Neural progenitor cell (in vitro differentiated cells): ENCODE results near the gene C12orf76.

Experiments
- EZH2 ChIP-seq: fragments of 200-600 bp; sonication (generic); IDR thresholded peaks from 2 replicates; pipeline ENCODE4 v1.6.1; 2017; ENCODE audit warnings: antibody characterized with exemption, mild to moderate bottlenecking, moderate library complexity
- EZH2phosphoT487 ChIP-seq: fragments of 200-600 bp; sonication (generic); IDR thresholded peaks from 2 replicates; pipeline ENCODE4 v1.6.1; 2017; ENCODE audit warnings: antibody characterized with exemption
- TF ChIP-seq, protein P1 (sequence below): fragments of 200-600 bp; sonication (generic); IDR thresholded peaks from 2 replicates; pipeline ENCODE4 v1.5.1; 2017; ENCODE audit warnings: antibody characterized with exemption, mild to moderate bottlenecking

- TF ChIP-seq, protein P1, sequence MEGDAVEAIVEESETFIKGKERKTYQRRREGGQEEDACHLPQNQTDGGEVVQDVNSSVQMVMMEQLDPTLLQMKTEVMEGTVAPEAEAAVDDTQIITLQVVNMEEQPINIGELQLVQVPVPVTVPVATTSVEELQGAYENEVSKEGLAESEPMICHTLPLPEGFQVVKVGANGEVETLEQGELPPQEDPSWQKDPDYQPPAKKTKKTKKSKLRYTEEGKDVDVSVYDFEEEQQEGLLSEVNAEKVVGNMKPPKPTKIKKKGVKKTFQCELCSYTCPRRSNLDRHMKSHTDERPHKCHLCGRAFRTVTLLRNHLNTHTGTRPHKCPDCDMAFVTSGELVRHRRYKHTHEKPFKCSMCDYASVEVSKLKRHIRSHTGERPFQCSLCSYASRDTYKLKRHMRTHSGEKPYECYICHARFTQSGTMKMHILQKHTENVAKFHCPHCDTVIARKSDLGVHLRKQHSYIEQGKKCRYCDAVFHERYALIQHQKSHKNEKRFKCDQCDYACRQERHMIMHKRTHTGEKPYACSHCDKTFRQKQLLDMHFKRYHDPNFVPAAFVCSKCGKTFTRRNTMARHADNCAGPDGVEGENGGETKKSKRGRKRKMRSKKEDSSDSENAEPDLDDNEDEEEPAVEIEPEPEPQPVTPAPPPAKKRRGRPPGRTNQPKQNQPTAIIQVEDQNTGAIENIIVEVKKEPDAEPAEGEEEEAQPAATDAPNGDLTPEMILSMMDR, result no peak
- no peak for TF ChIP-seq EZH2phosphoT487
- no peak for TF ChIP-seq EZH2
Measured at GRCh38 chr12:110012659-110013058, 35.7 kb downstream of the C12orf76 start.
